Adrenal gland (tissue), 12 donors: ENCODE measurements around the gene KCNJ1. TPM values are rescaled to one million over a fixed set of nuclear protein-coding genes. Genes with fewer than 3 reads are reported as not detected.
A peak's percentile ranks its signal among the peaks of the same experiment; 100 is the strongest.

Experiments used
- DNase-seq, 7 donors: peaks; one replicate each; pipeline ENCODE4 v3.0.0-alpha.2; 2019 to 2020
- H3K27ac ChIP-seq, 5 donors: fragments of 200-600 bp; sonication (generic) in 4 of 5; 1 replicate in 3 of 5; 2 replicates in 2 of 5; pipeline versions ENCODE4 v1.5.1 to v1.8.0; 2016 to 2020; ENCODE audit warnings: mild to moderate bottlenecking in 1 of 5
- H3K27me3 ChIP-seq: fragments of 200-600 bp; 2 replicates; pipeline ENCODE4 v1.8.0; 2021
- H3K36me3 ChIP-seq, 2 donors: fragments of 200-600 bp; replicated peaks in 1 of 2; 1 replicate in 1 of 2; 2 replicates in 1 of 2; pipeline versions ENCODE4 v1.5.1 to v1.8.0; 2018 to 2022
- H3K4me1 ChIP-seq, 2 donors: fragments of 200-600 bp; replicated peaks in 1 of 2; 1 replicate in 1 of 2; 2 replicates in 1 of 2; pipeline versions ENCODE4 v1.5.1 to v1.8.0; 2018 to 2021
- H3K4me3 ChIP-seq, 4 donors: fragments of 200-600 bp; sonication (generic) in 3 of 4; one replicate each; pipeline ENCODE4 v1.5.1; 2016 to 2018
- H3K9me3 ChIP-seq, 3 donors: fragments of 200-600 bp; sonication (generic) in 1 of 3; replicated peaks in 1 of 3; 1 replicate in 2 of 3; 2 replicates in 1 of 3; pipeline versions ENCODE4 v1.5.1 to v1.8.0; 2016 to 2021
- CTCF ChIP-seq, 6 experiments: fragments of 450-650 bp in 4 of 6; fragments of 200-600 bp in 2 of 6; sonication (generic) in 1 of 6; IDR thresholded peaks; 1 replicate in 5 of 6; 2 replicates in 1 of 6; pipeline versions ENCODE4 v1.5.1 to v1.8.0; 2016 to 2021; ENCODE audit warnings: antibody characterized with exemption in 6 of 6, mild to moderate bottlenecking in 2 of 6, moderate library complexity in 1 of 6
- POLR2A ChIP-seq, 2 donors: fragments of 450-650 bp; IDR thresholded peaks; one replicate each; pipeline ENCODE4 v1.6.1; 2017; ENCODE audit warnings: antibody characterized with exemption in 2 of 2, mild to moderate bottlenecking in 2 of 2, moderate library complexity in 1 of 2
- WGBS, 4 donors: extraction: QIAGEN DNeasy Blood & Tissue Kit in 2 of 4; methylation state at CpG; one replicate each; pipeline versions ENCODE4 v1.1.5 to v1.1.7; 2013 to 2017; 5-methylcytosine and 5-hydroxymethylcytosine counted together
- intact Hi-C, 2 donors: fragments of 100-400 bp; cut with DNase I; formaldehyde crosslinking; loops; one replicate each; pipeline versions ENCODE4 v1.14.1 to v1.15.0; 2022 to 2023
- polyA plus RNA-seq, 3 donors: library from polyadenylated mRNA; stranded (reverse); fragments of 200-250 nt in 2 of 3; fragments of 350-450 nt in 1 of 3; fragmentation: Illumina TruSeq in 1 of 3; extraction: RNeasy Lipid Tissue Mini Kit (QIAGEN cat#74804) in 1 of 3; gene quantifications; one replicate each; pipeline ENCODE4 v1.2.3, GENCODE V29; 2013 to 2014
- total RNA-seq, 9 donors: library from RNA; depleted of rRNA in 4 of 9; stranded (reverse); fragments of >200 nt in 4 of 9; fragments of 120-200 nt in 1 of 9; fragmentation: NEBNext Ultra II Directional in 1 of 9; extraction: Animal tissue kit (Norgen Biotek cat#: 25700) in 1 of 9; gene quantifications; one replicate each; pipeline versions ENCODE4 v1.1.0 to v1.2.4, GENCODE V29; 2013 to 2023
- donor health status: healthy with polysubstance abuse.
- donor health status: Bipolar disorder and iron deficiency.
- donor health status: DM: yes; HTN: yes; CAD: no.
- donor health status: DM: no; HTN: no; CAD: no.
- donor health status: DM: no; HTN: no; CAD: no.
- donor health status: DM: yes; HTN: yes; CAD: no.

The KCNJ1 gene
- total and polyA plus RNA-seq, 12 donors = 0.06 to 0.17 (median 0.16) TPM; not detected in 9

DNA sequence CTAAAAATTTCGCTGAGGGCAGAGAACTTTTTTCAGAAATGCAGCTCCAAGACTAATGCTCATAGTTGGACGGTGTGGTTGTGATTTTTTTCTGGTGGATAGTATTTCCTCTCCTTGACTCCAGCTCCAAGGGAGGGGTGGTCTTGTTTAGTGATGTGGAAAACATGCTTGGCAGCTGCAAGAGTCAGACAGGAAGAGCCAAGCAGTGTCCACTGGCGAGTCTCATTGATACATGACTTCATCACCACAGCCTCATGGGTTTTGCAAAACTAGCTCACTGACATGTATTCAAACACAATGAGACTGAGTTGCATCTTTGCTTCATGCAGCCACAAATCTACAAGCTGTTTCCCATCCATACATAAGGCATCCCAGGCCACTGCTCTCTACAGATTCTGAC, 7.3 kb upstream of the KCNJ1 start:
- WGBS, 4 donors = 62 to 82% (median 71%) methylated on average over 3 of the region's 3 CpGs
- no peaks in the 10 kb centered on the region for H3K36me3 ChIP-seq
- TF ChIP-seq POLR2A (IDR thresholded peaks at IDR 0.05) (no peak), CTCF (IDR thresholded peaks at IDR 0.05) (no peak)
- H3K4me3 ChIP-seq = no peak overlapping the region
- intact Hi-C loops = no loop called here
- no peaks in the 10 kb centered on the region for H3K27me3 ChIP-seq
- H3K9me3 ChIP-seq = no peaks in the 10 kb centered on the region
- peak in 1 of 7 donors; percentile 23 for DNase-seq
- H3K4me1 ChIP-seq = no peaks in the 10 kb centered on the region
- H3K27ac ChIP-seq = no peak overlapping the region

GRCh38 chr11:128872594-128872993, 5.5 kb upstream of the KCNJ1 start:
- Histone ChIP-seq H3K27me3 (no peaks in the 10 kb centered on the region), H3K36me3 (no peaks in the 10 kb centered on the region), H3K27ac (no peak overlapping the region), H3K4me1 (no peaks in the 10 kb centered on the region), H3K9me3 (no peaks in the 10 kb centered on the region), H3K4me3 (no peak overlapping the region)
- 82 to 92% (median 86%) methylated on average over 3 of the region's 3 CpGs for WGBS, 4 donors
- DNase-seq = no peak
- TF ChIP-seq CTCF (IDR thresholded peaks at IDR 0.05) = no peak
- no peak for TF ChIP-seq POLR2A (IDR thresholded peaks at IDR 0.05)
- intact Hi-C loops = no loop called here

DNA sequence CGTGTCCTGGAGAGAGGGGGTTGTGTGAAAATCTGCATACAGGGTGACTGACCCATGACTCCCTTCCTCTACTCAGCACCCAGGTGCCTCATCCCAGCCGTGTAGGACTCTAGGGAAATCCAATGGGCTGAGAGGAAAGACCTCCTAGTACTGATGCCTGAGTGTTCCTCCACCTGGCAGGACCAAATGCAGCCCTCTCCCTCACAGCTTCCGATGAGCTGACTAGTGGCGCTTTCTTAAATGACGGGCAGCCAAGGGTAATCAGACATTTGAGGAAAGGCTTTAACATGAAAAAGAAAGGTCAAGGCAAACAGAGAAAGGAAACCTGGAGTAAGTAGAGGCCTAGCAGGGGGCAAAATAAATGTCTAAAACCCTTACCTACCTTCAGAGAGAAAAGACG, 5.0 kb upstream of the KCNJ1 start:
- H3K9me3 ChIP-seq = no peaks in the 10 kb centered on the region
- H3K4me1 ChIP-seq = no peaks in the 10 kb centered on the region
- intact Hi-C loops = no loop called here
- no peak for DNase-seq
- WGBS, 4 donors = 78 to 89% (median 84%) methylated on average over 6 of the region's 6 CpGs
- TF ChIP-seq CTCF (IDR thresholded peaks at IDR 0.05) (no peak), POLR2A (IDR thresholded peaks at IDR 0.05) (no peak)
- H3K27me3 ChIP-seq = no peaks in the 10 kb centered on the region
- no peaks in the 10 kb centered on the region for H3K36me3 ChIP-seq
- no peak overlapping the region for H3K27ac ChIP-seq
- no peak overlapping the region for H3K4me3 ChIP-seq

- no peak for DNase-seq
- 77 to 89% (median 84%) methylated on average over 6 of the region's 6 CpGs for WGBS, 4 donors
- Histone ChIP-seq H3K27me3 (no peaks in the 10 kb centered on the region), H3K27ac (no peak overlapping the region), H3K4me3 (no peak overlapping the region), H3K9me3 (no peaks in the 10 kb centered on the region), H3K36me3 (no peaks in the 10 kb centered on the region), H3K4me1 (no peaks in the 10 kb centered on the region)
- intact Hi-C loops = no loop called here
- TF ChIP-seq CTCF (IDR thresholded peaks at IDR 0.05) (no peak), POLR2A (IDR thresholded peaks at IDR 0.05) (no peak)
These were observed 4.1 kb upstream of the KCNJ1 start for GRCh38 chr11:128871168-128871610.
